Measurements from ENCODE around the gene FDPS.

DNA sequence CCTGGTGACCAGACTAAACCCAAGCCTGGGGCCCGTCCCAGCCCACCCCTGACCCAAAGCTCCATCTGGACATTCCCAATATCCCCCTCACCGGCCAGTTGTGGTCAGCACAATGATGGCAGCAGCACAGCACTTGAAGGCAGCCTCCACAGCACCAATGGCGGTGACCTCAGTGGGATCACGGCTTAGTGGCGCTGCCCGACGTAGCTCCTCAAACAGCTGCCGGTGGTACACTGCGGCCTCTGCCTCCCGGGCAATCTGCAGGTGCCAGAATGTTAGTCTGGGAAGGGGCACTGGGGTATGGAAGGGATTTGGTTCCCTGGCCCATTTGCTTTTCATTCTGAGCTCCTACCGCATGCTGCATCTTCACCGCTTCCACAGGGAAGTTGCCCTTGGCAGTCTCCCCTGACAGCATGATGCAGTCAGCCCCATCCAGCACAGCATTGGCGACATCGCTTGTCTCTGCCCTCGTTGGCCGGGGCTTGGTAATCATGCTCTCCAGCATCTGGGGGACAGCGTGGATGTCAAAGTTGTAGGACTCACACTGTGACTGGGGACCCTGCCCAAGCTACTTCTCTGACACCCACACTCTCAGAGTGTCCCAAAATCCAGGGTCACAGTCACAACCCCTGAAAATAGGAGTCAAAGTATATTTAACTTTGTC, 15.4 kb upstream of the FDPS start:
- TF ChIP-seq, protein P1, sequence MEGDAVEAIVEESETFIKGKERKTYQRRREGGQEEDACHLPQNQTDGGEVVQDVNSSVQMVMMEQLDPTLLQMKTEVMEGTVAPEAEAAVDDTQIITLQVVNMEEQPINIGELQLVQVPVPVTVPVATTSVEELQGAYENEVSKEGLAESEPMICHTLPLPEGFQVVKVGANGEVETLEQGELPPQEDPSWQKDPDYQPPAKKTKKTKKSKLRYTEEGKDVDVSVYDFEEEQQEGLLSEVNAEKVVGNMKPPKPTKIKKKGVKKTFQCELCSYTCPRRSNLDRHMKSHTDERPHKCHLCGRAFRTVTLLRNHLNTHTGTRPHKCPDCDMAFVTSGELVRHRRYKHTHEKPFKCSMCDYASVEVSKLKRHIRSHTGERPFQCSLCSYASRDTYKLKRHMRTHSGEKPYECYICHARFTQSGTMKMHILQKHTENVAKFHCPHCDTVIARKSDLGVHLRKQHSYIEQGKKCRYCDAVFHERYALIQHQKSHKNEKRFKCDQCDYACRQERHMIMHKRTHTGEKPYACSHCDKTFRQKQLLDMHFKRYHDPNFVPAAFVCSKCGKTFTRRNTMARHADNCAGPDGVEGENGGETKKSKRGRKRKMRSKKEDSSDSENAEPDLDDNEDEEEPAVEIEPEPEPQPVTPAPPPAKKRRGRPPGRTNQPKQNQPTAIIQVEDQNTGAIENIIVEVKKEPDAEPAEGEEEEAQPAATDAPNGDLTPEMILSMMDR (conservative IDR thresholded peaks at IDR 0.05; ENCODE audit: low read depth, low read length): no peak
- no peak for TF ChIP-seq EZH2 (IDR thresholded peaks at IDR 0.05; ENCODE audit: borderline replicate concordance, low read depth, low read length, poor library complexity, severe bottlenecking)
